WTC11 (cell line): Measurements from ENCODE around the gene DSG4. TPM values are rescaled to one million over a fixed set of nuclear protein-coding genes. Genes with fewer than 3 reads are reported as not detected.

Experiments
- ATAC-seq: fragments of 200-7000 bp; cut with Tn5 transposase; 2 replicates; pipeline ENCODE4 v1.10.0; 2021; ENCODE audit warnings: mild to moderate bottlenecking, moderate library complexity
- CTCF ChIA-PET: fragments of 300-600 bp; sonication (Branson Sonifier 250); formaldehyde crosslinking; loops from one replicate; lab custom pipeline; 2021; ENCODE audit warnings: antibody characterized with exemption; lab: Charles Lee
- POLR2A ChIA-PET: fragments of 350-600 bp; sonication (Branson Sonifier 250); formaldehyde crosslinking; loops from one replicate; lab custom pipeline; 2021; ENCODE audit warnings: antibody characterized with exemption; lab: Charles Lee
- DNase-seq: peaks from one replicate; pipeline ENCODE4 v3.0.0; 2021; ENCODE audit warnings: low spot score
- H3K27ac Mint-ChIP-seq: 2 replicates; pipeline ENCODE4 v1.8.0; 2021; ENCODE audit warnings: mixed read lengths
- H3K27me3 Mint-ChIP-seq: 2 replicates; pipeline ENCODE4 v1.8.0; 2021; ENCODE audit warnings: low read depth, mild to moderate bottlenecking, moderate library complexity, mixed read lengths
- H3K36me3 Mint-ChIP-seq: 2 replicates; pipeline ENCODE4 v1.8.0; 2021; ENCODE audit warnings: mixed read lengths
- H3K4me1 Mint-ChIP-seq: 2 replicates; pipeline ENCODE4 v1.8.0; 2022; ENCODE audit warnings: mixed read lengths
- H3K4me3 Mint-ChIP-seq: 2 replicates; pipeline ENCODE4 v1.8.0; 2021; ENCODE audit warnings: mild to moderate bottlenecking, moderate library complexity, mixed read lengths
- H3K9me3 Mint-ChIP-seq: 2 replicates; pipeline ENCODE4 v1.8.0; 2021; ENCODE audit warnings: mixed read lengths
- ETV6 ChIP-seq: sonication (generic); formaldehyde crosslinking; IDR thresholded peaks from 2 replicates; pipeline ENCODE4 v1.8.1; 2022; ENCODE audit warnings: mild to moderate bottlenecking, missing genetic modification reagents
- FOXJ3 ChIP-seq: sonication (generic); formaldehyde crosslinking; IDR thresholded peaks from 2 replicates; pipeline ENCODE4 v1.9.0; 2021; ENCODE audit warnings: missing genetic modification reagents, mild to moderate bottlenecking, borderline replicate concordance
- FOXK1 ChIP-seq: sonication (generic); formaldehyde crosslinking; IDR thresholded peaks from 2 replicates; pipeline ENCODE4 v1.8.0; 2022; ENCODE audit warnings: mild to moderate bottlenecking, moderate library complexity, missing genetic modification reagents
- GRHL2 ChIP-seq: fragments of 250-450 bp; sonication (Bioruptor Pico); IDR thresholded peaks from 2 replicates; pipeline ENCODE4 v1.8.0; 2022; ENCODE audit warnings: mild to moderate bottlenecking, moderate library complexity; ENCODE audit not compliant: insufficient replicate concordance, severe bottlenecking
- HMGA2 ChIP-seq: fragments of 250-450 bp; sonication (Bioruptor Pico); IDR thresholded peaks from 2 replicates; pipeline ENCODE4 v1.4.0; 2021; ENCODE audit warnings: mild to moderate bottlenecking, moderate library complexity
- JAZF1 ChIP-seq: fragments of 250-450 bp; sonication (Bioruptor Pico); IDR thresholded peaks from 2 replicates; pipeline ENCODE4 v1.9.0; 2021; ENCODE audit warnings: moderate library complexity, mild to moderate bottlenecking, inconsistent platforms
- KAT7 ChIP-seq: sonication (generic); formaldehyde crosslinking; IDR thresholded peaks from 2 replicates; pipeline ENCODE4 v1.8.1; 2023; ENCODE audit warnings: missing genetic modification reagents, mild to moderate bottlenecking, borderline replicate concordance
- MYBL2 ChIP-seq: sonication (generic); formaldehyde crosslinking; IDR thresholded peaks from 2 replicates; pipeline ENCODE4 v1.8.1; 2023; ENCODE audit warnings: mild to moderate bottlenecking, moderate library complexity, missing genetic modification reagents
- NFE2L1 ChIP-seq: sonication (generic); formaldehyde crosslinking; IDR thresholded peaks from 2 replicates; pipeline ENCODE4 v1.8.1; 2023; ENCODE audit warnings: missing genetic modification reagents
- NR1H2 ChIP-seq: sonication (generic); formaldehyde crosslinking; IDR thresholded peaks from 2 replicates; pipeline ENCODE4 v1.9.0; 2021; ENCODE audit warnings: mild to moderate bottlenecking, moderate library complexity, missing genetic modification reagents
- OVOL2 ChIP-seq: fragments of 250-450 bp; sonication (Bioruptor Pico); IDR thresholded peaks from 2 replicates; pipeline ENCODE4 v1.9.0; 2021; ENCODE audit warnings: mild to moderate bottlenecking, borderline replicate concordance
- SMAD4 ChIP-seq: sonication (generic); formaldehyde crosslinking; IDR thresholded peaks from 2 replicates; pipeline ENCODE4 v1.8.0; 2022; ENCODE audit warnings: mild to moderate bottlenecking, missing genetic modification reagents
- SP1 ChIP-seq: sonication (generic); formaldehyde crosslinking; conservative IDR thresholded peaks from 2 replicates; pipeline ENCODE4 v1.8.1; 2022; ENCODE audit warnings: missing genetic modification reagents
- TEAD1 ChIP-seq: sonication (generic); formaldehyde crosslinking; IDR thresholded peaks from 2 replicates; pipeline ENCODE4 v1.8.0; 2022; ENCODE audit warnings: mild to moderate bottlenecking, missing genetic modification reagents
- ZNF232 ChIP-seq: sonication (generic); formaldehyde crosslinking; IDR thresholded peaks from 2 replicates; pipeline ENCODE4 v1.8.0; 2022; ENCODE audit warnings: mild to moderate bottlenecking, missing genetic modification reagents
- ZNF423 ChIP-seq: fragments of 250-450 bp; sonication (Bioruptor Pico); IDR thresholded peaks from 2 replicates; pipeline ENCODE4 v2.1.2; 2022; ENCODE audit warnings: mild to moderate bottlenecking, moderate library complexity
- ZNF425 ChIP-seq: fragments of 250-450 bp; sonication (Bioruptor Pico); conservative IDR thresholded peaks from 2 replicates; pipeline ENCODE4 v1.9.0; 2021; ENCODE audit warnings: mild to moderate bottlenecking
- ZNF512 ChIP-seq: sonication (generic); formaldehyde crosslinking; IDR thresholded peaks from 2 replicates; pipeline ENCODE4 v1.8.1; 2022; ENCODE audit warnings: missing genetic modification reagents, borderline replicate concordance
- ZNF532 ChIP-seq: fragments of 250-450 bp; sonication (Bioruptor Pico); IDR thresholded peaks from 2 replicates; pipeline ENCODE4 v1.9.0; 2021; ENCODE audit warnings: mild to moderate bottlenecking, borderline replicate concordance
- total RNA-seq: library from RNA; stranded (reverse); gene quantifications from 3 replicates; pipeline ENCODE4 v1.2.3, GENCODE V29; 2021
- TF ChIP-seq, protein P1 (sequence below): sonication (generic); formaldehyde crosslinking; IDR thresholded peaks from 2 replicates; pipeline ENCODE4 v1.8.1; 2022; ENCODE audit warnings: mild to moderate bottlenecking, moderate library complexity, missing genetic modification reagents
- TF ChIP-seq, protein P2 (sequence below): sonication (generic); formaldehyde crosslinking; conservative IDR thresholded peaks from 2 replicates; pipeline ENCODE4 v1.8.1; 2023; ENCODE audit warnings: mild to moderate bottlenecking, low read depth, missing genetic modification reagents, moderate library complexity

The DSG4 gene
- total RNA-seq, 1 experiment from 2014 or later: not detected

DNA sequence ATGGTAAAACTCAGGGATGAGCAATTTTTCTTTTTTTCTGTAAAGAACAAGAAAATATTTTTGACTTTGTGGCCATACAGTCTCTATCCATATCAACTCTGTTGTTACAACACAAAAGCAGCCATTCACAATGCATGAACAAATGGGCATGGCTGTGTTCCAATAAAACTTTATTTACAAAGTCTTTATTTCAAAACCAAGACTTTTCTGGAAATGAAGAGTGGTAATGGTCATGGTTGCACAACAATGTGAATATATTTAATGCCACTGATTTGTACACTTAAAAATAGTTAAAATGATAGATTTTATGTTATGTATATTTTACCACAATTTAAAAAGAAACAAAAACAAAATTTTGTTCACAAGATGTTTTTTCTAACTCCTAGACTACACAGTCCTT is 69.3 kb downstream of the DSG4 start:
- ChIA-PET POLR2A (no interaction called here), CTCF (no interaction called here)
- H3K27me3 Mint-ChIP-seq: no peaks in the 10 kb centered on the region
- no peak overlapping the region for H3K27ac Mint-ChIP-seq
- H3K9me3 Mint-ChIP-seq: no peaks in the 10 kb centered on the region
- H3K4me1 Mint-ChIP-seq: peaks cover 7% of the 10 kb centered on the region; the same call in 1 of the 2 replicates
- no peaks in the 10 kb centered on the region for H3K36me3 Mint-ChIP-seq
- no peak for DNase-seq
- no peak overlapping the region for H3K4me3 Mint-ChIP-seq
- TF ChIP-seq, protein P1, sequence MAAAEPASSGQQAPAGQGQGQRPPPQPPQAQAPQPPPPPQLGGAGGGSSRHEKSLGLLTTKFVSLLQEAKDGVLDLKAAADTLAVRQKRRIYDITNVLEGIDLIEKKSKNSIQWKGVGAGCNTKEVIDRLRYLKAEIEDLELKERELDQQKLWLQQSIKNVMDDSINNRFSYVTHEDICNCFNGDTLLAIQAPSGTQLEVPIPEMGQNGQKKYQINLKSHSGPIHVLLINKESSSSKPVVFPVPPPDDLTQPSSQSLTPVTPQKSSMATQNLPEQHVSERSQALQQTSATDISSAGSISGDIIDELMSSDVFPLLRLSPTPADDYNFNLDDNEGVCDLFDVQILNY: no peak
- TF ChIP-seq MYBL2 (CRISPR knock-in tag) (no peak), ZNF232 (no peak), GRHL2 (no peak), ZNF532 (no peak), KAT7 (CRISPR knock-in tag) (no peak), NFE2L1 (no peak), OVOL2 (CRISPR knock-in tag) (no peak), TEAD1 (CRISPR knock-in tag) (no peak), ZNF425 (no peak), HMGA2 (CRISPR knock-in tag) (no peak)
- TF ChIP-seq, protein P2, sequence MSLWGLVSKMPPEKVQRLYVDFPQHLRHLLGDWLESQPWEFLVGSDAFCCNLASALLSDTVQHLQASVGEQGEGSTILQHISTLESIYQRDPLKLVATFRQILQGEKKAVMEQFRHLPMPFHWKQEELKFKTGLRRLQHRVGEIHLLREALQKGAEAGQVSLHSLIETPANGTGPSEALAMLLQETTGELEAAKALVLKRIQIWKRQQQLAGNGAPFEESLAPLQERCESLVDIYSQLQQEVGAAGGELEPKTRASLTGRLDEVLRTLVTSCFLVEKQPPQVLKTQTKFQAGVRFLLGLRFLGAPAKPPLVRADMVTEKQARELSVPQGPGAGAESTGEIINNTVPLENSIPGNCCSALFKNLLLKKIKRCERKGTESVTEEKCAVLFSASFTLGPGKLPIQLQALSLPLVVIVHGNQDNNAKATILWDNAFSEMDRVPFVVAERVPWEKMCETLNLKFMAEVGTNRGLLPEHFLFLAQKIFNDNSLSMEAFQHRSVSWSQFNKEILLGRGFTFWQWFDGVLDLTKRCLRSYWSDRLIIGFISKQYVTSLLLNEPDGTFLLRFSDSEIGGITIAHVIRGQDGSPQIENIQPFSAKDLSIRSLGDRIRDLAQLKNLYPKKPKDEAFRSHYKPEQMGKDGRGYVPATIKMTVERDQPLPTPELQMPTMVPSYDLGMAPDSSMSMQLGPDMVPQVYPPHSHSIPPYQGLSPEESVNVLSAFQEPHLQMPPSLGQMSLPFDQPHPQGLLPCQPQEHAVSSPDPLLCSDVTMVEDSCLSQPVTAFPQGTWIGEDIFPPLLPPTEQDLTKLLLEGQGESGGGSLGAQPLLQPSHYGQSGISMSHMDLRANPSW (CRISPR knock-in tag): no peak
- TF ChIP-seq, all 79 proteins: peak for 0
- ATAC-seq: no peak

GRCh38 chr18:31446854-31447253 is 70.3 kb downstream of the DSG4 start:
- Mint-ChIP-seq H3K27ac (no peak overlapping the region), H3K36me3 (no peaks in the 10 kb centered on the region), H3K27me3 (no peaks in the 10 kb centered on the region), H3K4me3 (no peak overlapping the region), H3K9me3 (no peaks in the 10 kb centered on the region), H3K4me1 (peaks cover 7% of the 10 kb centered on the region; the same call in 1 of the 2 replicates)
- POLR2A ChIA-PET: no interaction called here
- ATAC-seq (no peak), DNase-seq (no peak)
- CTCF ChIA-PET: no interaction called here
- TF ChIP-seq SMAD4 (CRISPR knock-in tag) (no peak), ZNF232 (no peak), ZNF423 (CRISPR knock-in tag) (no peak), FOXJ3 (CRISPR knock-in tag) (no peak), NR1H2 (CRISPR knock-in tag) (no peak), SP1 (CRISPR knock-in tag) (no peak), FOXK1 (CRISPR knock-in tag) (no peak), ETV6 (CRISPR knock-in tag) (no peak), HMGA2 (CRISPR knock-in tag) (no peak), ZNF512 (CRISPR knock-in tag) (no peak), JAZF1 (CRISPR knock-in tag) (no peak)
